NT2/D1 (cell line): ENCODE measurements around the gene CDC42EP4.

ENCODE experiments used
- SUZ12 ChIP-seq: IDR thresholded peaks from 2 replicates; pipeline ENCODE4 v1.6.1; 2011; ENCODE audit not compliant: insufficient read length, insufficient read depth; ENCODE audit errors: extremely low read depth
- YY1 ChIP-seq: IDR thresholded peaks from 2 replicates; pipeline ENCODE4 v1.6.1; 2011; ENCODE audit not compliant: insufficient read length, insufficient read depth
- ZNF274 ChIP-seq: IDR thresholded peaks from 2 replicates; pipeline ENCODE4 v1.6.1; 2011; ENCODE audit warnings: mild to moderate bottlenecking, low read depth, low read length

DNA sequence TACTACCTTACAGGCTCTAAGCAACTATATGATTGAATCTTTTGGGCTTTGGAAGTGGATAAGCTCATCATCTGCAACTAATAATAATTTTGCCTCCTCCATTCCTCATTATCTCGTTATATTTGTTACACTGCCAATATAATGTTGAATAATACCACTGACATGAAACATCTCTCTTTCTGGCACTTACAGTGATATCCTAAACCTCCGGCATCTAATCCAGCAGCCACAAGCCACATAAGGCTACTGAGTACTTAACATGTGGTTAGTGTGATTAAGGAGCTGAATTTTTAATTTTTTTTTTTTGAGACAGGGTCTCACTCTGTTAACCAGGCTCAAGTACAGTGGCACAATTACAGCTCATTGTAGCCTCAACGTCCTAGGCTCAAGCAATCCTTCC, 9.6 kb downstream of the CDC42EP4 start:
- no peak for TF ChIP-seq SUZ12
- no peak for TF ChIP-seq YY1
- no peak for TF ChIP-seq ZNF274
